Rectal smooth muscle tissue (tissue), 1 donor: ENCODE measurements around the gene STAU1.
"Not testable (repeated sequence)": the region's sequence is repeated elsewhere in the genome, so short reads cannot be mapped to it uniquely, and the experiment has no call there.

Experiments
- H3K27ac ChIP-seq: one replicate; pipeline ENCODE4 v1.7.0; 2013; ENCODE audit warnings: low read depth, low read length, inconsistent platforms
- H3K27me3 ChIP-seq: one replicate; pipeline ENCODE4 v1.7.0; 2013; ENCODE audit warnings: low read length; ENCODE audit not compliant: control insufficient read depth, insufficient read depth
- H3K36me3 ChIP-seq: one replicate; pipeline ENCODE4 v1.7.0; 2013; ENCODE audit warnings: low read length; ENCODE audit not compliant: control insufficient read depth, insufficient read depth
- H3K4me1 ChIP-seq: one replicate; pipeline ENCODE4 v1.7.0; 2013; ENCODE audit warnings: low read length; ENCODE audit not compliant: control insufficient read depth, insufficient read depth
- H3K4me3 ChIP-seq: one replicate; pipeline ENCODE4 v1.7.0; 2013; ENCODE audit warnings: low read length
- H3K9ac ChIP-seq: one replicate; pipeline ENCODE4 v1.7.0; 2013; ENCODE audit warnings: low read length

The STAU1 gene

DNA sequence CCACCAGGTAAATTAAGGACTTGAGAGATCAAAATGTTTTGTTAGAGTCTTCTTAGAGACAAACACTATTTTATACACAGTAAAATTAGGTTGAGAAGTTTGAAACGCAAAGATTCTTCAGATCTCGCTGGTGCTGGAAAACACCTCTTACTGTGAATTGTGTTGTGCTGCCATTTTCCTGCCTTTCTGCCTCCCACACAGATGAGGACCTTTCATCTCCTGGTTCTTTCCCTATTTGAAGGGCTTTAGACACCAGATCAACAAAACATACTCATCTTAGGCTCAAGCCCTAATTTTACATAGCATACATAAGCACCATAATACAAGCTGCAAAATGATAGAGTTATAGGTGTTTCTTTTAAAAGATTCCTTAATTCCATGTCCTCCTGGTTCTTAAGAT, 18.6 kb downstream of the STAU1 start:
- peaks cover 3% of the 10 kb centered on the region for H3K4me1 ChIP-seq
- no peak overlapping the region for H3K4me3 ChIP-seq
- peaks cover 6% of the 10 kb centered on the region for H3K36me3 ChIP-seq
- no peak overlapping the region for H3K27ac ChIP-seq
- no peak overlapping the region for H3K9ac ChIP-seq
- no peaks in the 10 kb centered on the region for H3K27me3 ChIP-seq

DNA sequence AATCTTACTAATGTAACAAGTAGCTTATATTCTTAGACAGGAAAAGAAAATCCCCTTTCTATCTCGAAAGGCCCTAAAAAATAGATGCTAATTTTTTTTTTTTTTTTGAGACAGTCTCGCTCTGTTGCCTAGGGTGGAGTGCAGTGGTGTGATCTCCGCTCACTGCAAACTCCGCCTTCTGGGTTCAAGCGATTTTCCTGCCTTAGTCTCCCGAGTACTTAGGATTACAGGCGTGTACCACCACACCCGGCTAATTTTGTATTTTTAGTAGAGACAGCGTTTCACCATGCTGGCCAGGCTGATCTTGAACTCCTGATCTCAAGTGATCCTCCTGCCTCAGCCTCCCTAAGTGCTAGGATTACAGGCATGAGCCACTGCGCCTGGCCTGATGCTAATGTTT, 19.3 kb downstream of the STAU1 start:
- not testable (repeated sequence) for H3K27ac ChIP-seq, H3K36me3 ChIP-seq, H3K4me3 ChIP-seq, H3K9ac ChIP-seq, H3K27me3 ChIP-seq, H3K4me1 ChIP-seq

DNA sequence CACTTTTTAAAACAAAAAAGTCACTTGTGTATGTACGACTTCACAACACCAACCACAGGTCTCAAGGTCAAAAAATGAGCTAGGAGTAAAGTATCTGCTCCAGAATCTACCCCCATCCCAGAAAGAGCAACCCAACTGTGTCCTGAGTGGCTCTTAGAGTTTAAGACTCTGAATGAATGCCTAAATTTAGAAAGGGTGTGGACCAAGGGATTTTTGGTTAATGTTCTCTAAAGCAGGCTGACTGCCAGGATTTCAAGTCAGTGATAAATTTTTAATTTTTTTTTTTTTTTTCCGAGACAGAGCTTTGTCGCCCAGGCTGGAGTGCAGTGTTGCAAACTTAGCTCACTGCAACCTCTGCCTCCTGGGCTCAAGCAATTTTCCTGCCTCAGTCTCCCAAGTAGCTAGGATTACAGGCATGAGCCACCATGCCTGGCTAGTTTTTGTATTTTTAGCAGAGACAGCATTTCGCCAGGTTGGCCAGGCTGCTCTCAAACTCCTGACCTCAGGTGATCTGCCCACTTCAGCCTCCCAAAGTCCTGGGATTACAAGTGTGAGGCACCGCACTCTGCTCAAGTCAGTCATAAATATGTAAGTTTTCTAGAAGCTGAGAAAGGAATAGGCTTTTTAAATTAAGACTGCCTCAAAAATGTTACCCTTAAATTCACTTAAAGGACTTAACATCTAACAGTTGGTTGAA, 20.2 kb downstream of the STAU1 start:
- Histone ChIP-seq H3K4me3 (no peak overlapping the region), H3K27ac (peak overlapping the region; percentile 52), H3K4me1 (peaks cover 3% of the 10 kb centered on the region), H3K27me3 (no peaks in the 10 kb centered on the region), H3K36me3 (peaks cover 9% of the 10 kb centered on the region), H3K9ac (no peak overlapping the region)

DNA sequence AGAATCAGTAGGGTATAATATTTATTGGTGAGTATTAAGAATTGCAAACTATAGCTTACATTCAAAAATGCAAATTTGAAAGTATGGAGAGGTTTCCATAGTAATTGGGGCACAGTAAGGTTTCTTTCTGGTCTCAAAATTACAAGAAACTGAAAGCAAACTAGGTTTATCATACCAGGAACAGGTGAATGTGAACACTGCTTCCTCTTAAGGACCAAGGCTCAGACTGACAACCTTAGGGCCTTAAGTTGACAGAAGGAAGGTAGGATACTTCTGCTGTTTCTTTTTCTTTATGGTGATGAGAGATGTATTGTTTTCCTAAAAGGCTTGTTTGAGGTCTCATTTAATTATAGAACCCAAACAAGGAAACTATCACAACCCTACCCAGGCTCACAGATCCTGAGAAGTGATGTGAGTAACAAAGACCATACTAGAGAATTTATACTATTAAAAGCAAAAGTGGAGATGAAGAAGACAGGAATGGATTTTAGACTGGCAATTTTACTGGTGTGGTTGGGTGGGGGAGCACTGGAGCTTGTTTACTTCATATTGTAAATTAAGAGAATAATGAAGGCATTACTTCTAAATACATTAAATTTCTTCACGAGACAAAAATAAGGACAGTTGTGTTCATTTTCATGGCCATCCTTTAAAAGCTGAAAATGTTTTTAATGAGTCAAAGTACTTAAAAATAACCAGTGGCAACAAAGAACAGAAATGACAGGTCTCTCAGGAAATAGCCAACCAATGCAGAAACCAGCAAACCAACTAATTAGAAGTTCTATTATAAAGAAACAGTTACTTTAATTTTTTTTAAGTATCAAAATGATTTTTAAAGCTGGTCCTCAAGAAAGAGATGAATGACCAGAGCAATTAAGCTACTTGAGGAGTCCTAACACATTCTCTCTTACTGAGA, 21.3 kb downstream of the STAU1 start:
- Histone ChIP-seq H3K27ac (peak overlapping the region; percentile 52), H3K4me1 (peaks cover 3% of the 10 kb centered on the region), H3K27me3 (no peaks in the 10 kb centered on the region), H3K36me3 (peaks cover 5% of the 10 kb centered on the region), H3K9ac (no peak overlapping the region), H3K4me3 (no peak overlapping the region)

DNA sequence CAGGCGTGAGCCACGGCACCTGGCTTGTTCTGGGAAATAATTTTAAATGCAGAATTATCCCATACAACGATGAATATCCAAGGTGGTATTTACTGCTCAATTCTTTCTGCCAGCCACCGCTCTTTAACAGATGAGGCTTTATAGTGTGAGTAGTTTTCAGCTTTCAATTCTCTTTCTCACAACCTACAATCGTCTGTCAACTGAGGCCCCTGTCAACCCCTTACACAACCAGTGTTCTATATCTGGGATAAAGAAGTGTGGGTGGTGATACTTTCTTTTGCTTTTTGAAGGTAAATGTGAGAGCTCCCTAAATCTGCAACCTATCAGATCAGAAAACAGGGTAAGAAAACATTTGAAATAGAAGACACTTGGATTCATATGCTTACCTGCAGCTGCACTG, 22.5 kb downstream of the STAU1 start:
- Histone ChIP-seq H3K4me3 (no peak overlapping the region), H3K27ac (no peak overlapping the region), H3K36me3 (peaks cover 5% of the 10 kb centered on the region), H3K27me3 (no peaks in the 10 kb centered on the region), H3K9ac (no peak overlapping the region), H3K4me1 (peaks cover 3% of the 10 kb centered on the region)

DNA sequence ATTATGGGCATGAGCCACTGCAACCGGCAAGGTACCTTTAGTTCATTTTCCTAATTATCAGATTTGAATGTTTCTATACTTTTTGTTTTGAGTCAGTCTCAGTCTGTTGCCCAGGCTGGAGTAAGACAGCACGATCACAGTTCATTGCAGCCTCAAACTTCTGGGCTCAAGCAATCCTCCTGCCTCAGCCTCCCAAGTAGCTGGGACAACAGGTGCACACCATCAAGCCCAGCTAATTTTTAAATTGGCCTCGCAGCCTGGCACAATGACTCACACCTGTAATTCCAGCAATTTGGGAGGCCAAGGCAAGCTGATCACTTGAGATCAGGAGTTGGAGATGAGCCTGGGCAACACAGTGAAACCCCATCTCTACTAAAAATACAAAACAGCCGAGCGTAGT, 24.4 kb downstream of the STAU1 start:
- Histone ChIP-seq H3K4me1 (peaks cover 3% of the 10 kb centered on the region), H3K9ac (no peak overlapping the region), H3K27me3 (no peaks in the 10 kb centered on the region), H3K27ac (no peak overlapping the region), H3K4me3 (no peak overlapping the region), H3K36me3 (peaks cover 5% of the 10 kb centered on the region)

DNA sequence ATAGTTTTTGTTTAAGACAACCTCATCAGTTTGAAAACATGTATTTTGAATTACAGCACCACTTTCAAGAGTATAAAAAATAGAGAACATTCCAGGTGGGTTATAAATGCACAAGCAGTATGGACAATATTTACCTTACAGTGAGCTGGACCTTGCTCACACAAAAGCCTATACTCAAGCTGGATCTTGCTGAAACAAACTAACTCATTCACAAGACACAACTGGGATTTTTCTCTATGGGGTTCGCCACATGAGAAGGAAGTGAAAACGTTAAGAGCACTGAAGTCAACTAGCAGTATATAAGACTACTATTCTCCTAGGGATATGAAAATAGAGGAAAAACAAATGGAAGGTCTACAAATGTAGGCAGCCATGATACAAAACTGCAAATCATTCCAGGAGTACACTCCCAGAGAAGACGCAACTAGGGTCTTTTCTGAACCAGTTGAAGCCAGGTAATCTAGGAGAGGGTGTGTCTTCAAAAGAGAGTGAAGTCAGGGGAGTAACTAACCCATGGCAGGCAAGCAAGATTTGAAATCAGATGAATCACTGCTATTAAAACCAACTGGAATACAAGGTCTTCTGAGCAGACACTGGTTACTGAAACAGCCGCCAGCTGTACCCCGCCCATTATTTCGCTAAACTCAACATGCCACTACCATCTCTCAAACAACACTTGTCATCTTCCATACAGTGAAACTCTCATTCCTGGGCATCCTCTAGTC, 26.5 kb downstream of the STAU1 start:
- Histone ChIP-seq H3K36me3 (peaks cover 5% of the 10 kb centered on the region), H3K4me3 (no peak overlapping the region), H3K27me3 (no peaks in the 10 kb centered on the region), H3K27ac (no peak overlapping the region), H3K4me1 (no peaks in the 10 kb centered on the region), H3K9ac (no peak overlapping the region)

DNA sequence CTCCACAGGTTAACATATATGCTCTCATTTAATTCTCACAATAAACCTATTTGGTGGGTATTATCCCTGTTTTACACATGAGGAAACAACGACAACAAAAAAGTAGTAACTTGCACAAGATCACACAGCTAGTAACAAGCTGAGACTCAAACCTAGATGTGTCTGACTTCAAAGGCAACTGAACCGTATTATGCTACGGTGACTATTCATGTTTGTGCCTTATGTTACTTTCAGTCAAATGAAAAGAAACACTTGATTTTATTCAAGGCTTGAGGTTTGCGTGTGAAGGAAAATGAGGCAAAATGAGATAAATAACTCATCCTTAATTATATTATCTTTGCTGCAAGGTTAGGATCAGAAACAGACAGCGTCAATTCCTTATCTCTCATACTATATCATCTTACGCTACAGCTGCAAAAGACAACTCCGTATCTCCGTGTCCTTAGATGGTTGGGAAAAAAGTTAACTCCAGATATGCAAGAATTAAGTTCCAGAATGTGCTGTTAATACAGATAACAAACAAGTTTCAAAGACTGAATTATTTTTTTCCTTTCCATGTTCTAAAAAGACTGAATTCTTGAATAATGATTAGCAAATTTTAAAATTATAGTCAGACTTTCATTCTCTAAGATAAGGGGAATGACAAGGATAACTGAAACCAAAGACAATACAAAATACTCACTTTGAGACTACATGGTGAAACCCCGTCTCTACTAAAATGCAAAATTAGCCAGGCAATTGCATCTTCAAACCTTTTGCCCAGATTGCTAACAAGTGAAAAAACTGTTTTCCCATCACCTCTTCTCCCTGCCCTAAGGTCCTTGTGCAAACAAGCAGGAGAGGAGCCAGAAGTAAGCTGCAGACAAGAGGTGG, 27.8 kb downstream of the STAU1 start:
- no peak overlapping the region for H3K27ac ChIP-seq
- no peak overlapping the region for H3K4me3 ChIP-seq
- no peaks in the 10 kb centered on the region for H3K27me3 ChIP-seq
- H3K36me3 ChIP-seq: peaks cover 4% of the 10 kb centered on the region
- H3K9ac ChIP-seq: no peak overlapping the region
- no peaks in the 10 kb centered on the region for H3K4me1 ChIP-seq

DNA sequence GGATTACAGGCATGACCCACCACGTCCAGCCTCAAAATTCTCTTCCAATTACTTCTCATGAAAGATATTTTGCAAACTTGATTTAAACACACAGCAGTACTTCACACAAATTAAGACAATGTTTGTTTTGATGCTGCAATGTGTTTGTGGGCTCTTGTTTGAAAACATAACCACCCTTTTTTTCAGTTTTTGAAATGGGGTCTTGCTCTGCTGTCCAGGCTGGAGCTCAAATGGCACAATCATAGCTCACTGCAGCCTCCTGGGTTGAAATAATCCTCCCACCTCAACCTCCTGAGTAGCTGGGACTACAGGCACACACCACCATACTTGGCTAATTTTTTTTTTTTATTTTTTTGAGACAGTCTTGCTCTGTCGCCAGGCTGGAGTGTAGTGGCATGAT, 31.0 kb downstream of the STAU1 start:
- peaks cover 4% of the 10 kb centered on the region for H3K36me3 ChIP-seq
- no peak overlapping the region for H3K27ac ChIP-seq
- no peaks in the 10 kb centered on the region for H3K4me1 ChIP-seq
- H3K4me3 ChIP-seq: no peak overlapping the region
- H3K27me3 ChIP-seq: no peaks in the 10 kb centered on the region
- H3K9ac ChIP-seq: no peak overlapping the region

DNA sequence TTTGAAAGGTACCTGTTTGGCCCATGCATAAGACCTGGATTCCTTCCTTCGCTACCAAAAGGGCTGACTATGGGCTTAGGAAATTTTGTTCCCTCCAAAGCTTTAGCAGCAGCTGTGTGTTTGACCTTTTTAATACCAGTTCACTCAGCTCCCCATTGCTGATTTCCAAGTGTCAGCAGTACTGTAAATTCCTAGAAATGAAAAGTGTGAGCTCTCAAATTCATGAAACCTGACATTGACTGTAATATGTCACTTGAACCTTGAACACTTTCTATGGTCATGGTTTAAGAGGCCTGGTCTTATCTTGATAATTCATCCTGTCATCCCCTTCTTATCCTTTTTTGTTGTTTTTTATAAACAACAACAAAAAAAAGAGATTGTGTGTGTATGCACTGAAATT, 31.7 kb downstream of the STAU1 start:
- Histone ChIP-seq H3K27me3 (no peaks in the 10 kb centered on the region), H3K36me3 (peaks cover 5% of the 10 kb centered on the region)

DNA sequence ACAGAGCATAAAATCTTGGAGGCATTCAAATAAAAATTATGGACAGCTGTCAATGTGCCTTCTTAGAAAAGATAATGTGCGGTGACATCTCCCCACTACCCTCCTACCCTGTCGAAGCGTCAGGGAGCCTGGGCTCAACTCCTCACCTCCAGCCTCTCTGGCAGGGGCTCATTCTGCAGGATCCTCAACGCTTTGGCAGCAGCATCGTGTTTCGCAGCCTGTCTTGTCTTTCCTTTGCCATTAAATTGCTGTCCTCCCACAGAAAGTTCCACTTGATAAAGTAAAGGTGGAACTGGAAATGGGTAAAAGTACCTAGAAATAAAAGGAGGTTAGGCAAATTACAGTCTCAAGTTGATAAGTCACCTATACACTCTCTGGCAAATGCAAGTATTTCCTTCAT, 36.7 kb downstream of the STAU1 start:
- no peak overlapping the region for H3K4me3 ChIP-seq
- no peaks in the 10 kb centered on the region for H3K27me3 ChIP-seq
- H3K36me3 ChIP-seq: peaks cover 19% of the 10 kb centered on the region
- H3K9ac ChIP-seq: no peak overlapping the region
- H3K27ac ChIP-seq: no peak overlapping the region
- H3K4me1 ChIP-seq: no peaks in the 10 kb centered on the region

More for the DNA sequence above, 31.7 kb downstream of the STAU1 start:
- no peak overlapping the region for H3K27ac ChIP-seq
- no peak overlapping the region for H3K4me3 ChIP-seq
- no peaks in the 10 kb centered on the region for H3K4me1 ChIP-seq
- H3K9ac ChIP-seq: no peak overlapping the region
